ENCODE results near the gene RALGPS2.
"Not testable (repeated sequence)": the region's sequence is repeated elsewhere in the genome, so short reads cannot be mapped to it uniquely, and the experiment has no call there.

The RALGPS2 gene

GRCh38 chr1:178781533-178782330, 56.7 kb downstream of the RALGPS2 start:
- no peak for DNase-seq (ENCODE audit: low read depth)

- DNase-seq (ENCODE audit: low read depth), result no peak
Measured at GRCh38 chr1:178784131-178784536, 59.1 kb downstream of the RALGPS2 start.

- DNase-seq (ENCODE audit: low read depth), result no peak
Measured at GRCh38 chr1:178792394-178792793, 67.3 kb downstream of the RALGPS2 start.

GRCh38 chr1:178796013-178796412, 71.0 kb downstream of the RALGPS2 start:
- DNase-seq (ENCODE audit: low read depth), result no peak

GRCh38 chr1:178797590-178797989, 72.5 kb downstream of the RALGPS2 start:
- DNase-seq (ENCODE audit: low read depth), result no peak

- no peak for DNase-seq (ENCODE audit: low read depth)
Measured at GRCh38 chr1:178798232-178798861, 73.3 kb downstream of the RALGPS2 start.

GRCh38 chr1:178802873-178803272, 77.8 kb downstream of the RALGPS2 start:
- no peak for DNase-seq (ENCODE audit: low read depth)

- no peak for DNase-seq (ENCODE audit: low read depth)
Measured at GRCh38 chr1:178806665-178807300, 81.7 kb downstream of the RALGPS2 start.

- no peak for DNase-seq (ENCODE audit: low read depth)
Measured at GRCh38 chr1:178808529-178808928, 83.5 kb downstream of the RALGPS2 start.

- no peak for DNase-seq (ENCODE audit: low read depth)
Measured at GRCh38 chr1:178810585-178810984, 85.5 kb downstream of the RALGPS2 start.

- no peak for DNase-seq (ENCODE audit: low read depth)
Measured at GRCh38 chr1:178818416-178818815, 93.4 kb downstream of the RALGPS2 start.

GRCh38 chr1:178819123-178819522, 94.1 kb downstream of the RALGPS2 start:
- DNase-seq (ENCODE audit: low read depth), result no peak

GRCh38 chr1:178821134-178821866, 96.3 kb downstream of the RALGPS2 start:
- DNase-seq (ENCODE audit: low read depth), result no peak

GRCh38 chr1:178825167-178825566, 100.1 kb downstream of the RALGPS2 start:
- DNase-seq (ENCODE audit: low read depth), result no peak

- no peak for DNase-seq (ENCODE audit: low read depth)
Measured at GRCh38 chr1:178844436-178844835, 119.4 kb downstream of the RALGPS2 start.

- no peak for DNase-seq (ENCODE audit: low read depth)
Measured at GRCh38 chr1:178846306-178846705, 121.3 kb downstream of the RALGPS2 start.

GRCh38 chr1:178847396-178847849, 122.4 kb downstream of the RALGPS2 start:
- no peak for DNase-seq (ENCODE audit: low read depth)

GRCh38 chr1:178847919-178848318, 122.9 kb downstream of the RALGPS2 start:
- DNase-seq (ENCODE audit: low read depth), result not testable (repeated sequence)

GRCh38 chr1:178849918-178850317, 124.9 kb downstream of the RALGPS2 start:
- DNase-seq (ENCODE audit: low read depth), result no peak

GRCh38 chr1:178857126-178857525, 132.1 kb downstream of the RALGPS2 start:
- DNase-seq (ENCODE audit: low read depth), result no peak

- no peak for DNase-seq (ENCODE audit: low read depth)
Measured at GRCh38 chr1:178862416-178862815, 137.4 kb downstream of the RALGPS2 start.

GRCh38 chr1:178862864-178863263, 137.8 kb downstream of the RALGPS2 start:
- DNase-seq (ENCODE audit: low read depth), result no peak

All from stimulated activated CD8-positive, alpha-beta memory T cell treated with anti-CD3 and anti-CD28 coated beads, Interleukin-15, amount 100 ng/mL, for 24 hours (primary cell).